HG03469 (cell line): ENCODE results near the gene PIK3AP1.
"Not testable (repeated sequence)": the region's sequence is repeated elsewhere in the genome, so short reads cannot be mapped to it uniquely, and the experiment has no call there.

ENCODE experiments used
- ATAC-seq: cut with Tn5 transposase; IDR thresholded peaks from one replicate; pipeline ENCODE4 v1.9.1; 2021; ENCODE audit warnings: mild to moderate bottlenecking, moderate library complexity, moderate number of reproducible peaks; ENCODE audit not compliant: unreplicated experiment

Gene PIK3AP1, protein sequence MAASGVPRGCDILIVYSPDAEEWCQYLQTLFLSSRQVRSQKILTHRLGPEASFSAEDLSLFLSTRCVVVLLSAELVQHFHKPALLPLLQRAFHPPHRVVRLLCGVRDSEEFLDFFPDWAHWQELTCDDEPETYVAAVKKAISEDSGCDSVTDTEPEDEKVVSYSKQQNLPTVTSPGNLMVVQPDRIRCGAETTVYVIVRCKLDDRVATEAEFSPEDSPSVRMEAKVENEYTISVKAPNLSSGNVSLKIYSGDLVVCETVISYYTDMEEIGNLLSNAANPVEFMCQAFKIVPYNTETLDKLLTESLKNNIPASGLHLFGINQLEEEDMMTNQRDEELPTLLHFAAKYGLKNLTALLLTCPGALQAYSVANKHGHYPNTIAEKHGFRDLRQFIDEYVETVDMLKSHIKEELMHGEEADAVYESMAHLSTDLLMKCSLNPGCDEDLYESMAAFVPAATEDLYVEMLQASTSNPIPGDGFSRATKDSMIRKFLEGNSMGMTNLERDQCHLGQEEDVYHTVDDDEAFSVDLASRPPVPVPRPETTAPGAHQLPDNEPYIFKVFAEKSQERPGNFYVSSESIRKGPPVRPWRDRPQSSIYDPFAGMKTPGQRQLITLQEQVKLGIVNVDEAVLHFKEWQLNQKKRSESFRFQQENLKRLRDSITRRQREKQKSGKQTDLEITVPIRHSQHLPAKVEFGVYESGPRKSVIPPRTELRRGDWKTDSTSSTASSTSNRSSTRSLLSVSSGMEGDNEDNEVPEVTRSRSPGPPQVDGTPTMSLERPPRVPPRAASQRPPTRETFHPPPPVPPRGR

DNA sequence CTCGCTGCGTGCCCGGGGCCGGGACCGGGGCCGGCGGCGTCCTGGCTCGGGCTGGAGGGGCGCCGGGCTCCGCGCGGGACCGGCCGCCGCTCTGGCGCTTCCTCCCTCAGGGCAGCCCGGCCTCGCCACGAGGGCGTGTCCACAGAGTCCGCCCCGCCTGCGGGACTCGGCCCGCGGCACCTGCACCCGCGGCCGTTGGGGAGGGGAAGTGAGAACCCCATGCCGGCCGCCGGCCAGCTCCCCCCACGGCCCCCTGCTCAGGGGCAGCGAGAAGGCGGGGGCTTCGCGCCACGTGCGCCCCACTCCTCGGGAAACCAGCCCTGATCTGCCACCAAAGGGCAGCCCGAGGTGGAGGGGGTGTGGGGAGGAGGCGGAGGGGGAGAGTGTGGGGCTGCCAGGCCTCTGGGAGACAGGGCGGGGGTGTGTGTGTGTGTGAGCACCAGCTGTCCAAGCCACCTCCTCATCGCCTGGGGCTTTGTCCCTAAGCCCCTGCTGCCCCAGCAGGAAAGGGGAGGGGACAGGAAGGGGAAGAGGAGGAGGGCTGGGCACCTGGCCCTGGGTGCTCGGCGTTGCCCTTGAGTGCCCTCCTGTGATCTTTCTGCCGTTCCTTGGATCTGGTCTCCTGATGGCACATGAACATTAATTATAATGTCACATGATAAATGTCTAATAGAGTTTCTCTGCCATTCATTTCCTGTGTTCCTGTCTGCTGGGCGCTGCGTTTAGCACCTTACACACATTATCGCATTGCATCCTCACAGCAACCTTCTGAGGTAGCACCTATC is at the start of gene PIK3AP1:
Gene PIK3AP1, minus strand, starts transcription at position 93 of the 785 bp plus-strand sequence. CDS start 120 bp downstream, outside the sequence.
- ATAC-seq = no peak

DNA sequence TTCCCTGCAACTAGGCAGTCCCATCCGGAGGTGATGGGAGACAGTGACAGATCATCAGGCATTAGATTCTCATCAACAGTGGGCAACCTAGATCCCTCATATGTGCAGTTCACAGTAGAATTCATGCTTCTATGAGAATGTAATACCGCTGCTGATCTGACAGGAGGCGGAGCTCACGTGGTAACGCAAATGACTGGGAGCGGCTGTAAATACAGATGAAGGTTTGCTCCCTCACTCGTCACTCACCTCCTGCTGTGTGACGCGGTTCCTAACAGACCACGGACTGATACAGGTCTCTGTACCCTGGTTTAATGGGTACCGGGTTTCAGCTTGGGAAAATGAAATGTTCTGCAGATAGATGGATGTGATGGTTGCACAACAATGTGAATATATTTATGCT is 47.8 kb upstream of the PIK3AP1 start:
- ATAC-seq = no peak

DNA sequence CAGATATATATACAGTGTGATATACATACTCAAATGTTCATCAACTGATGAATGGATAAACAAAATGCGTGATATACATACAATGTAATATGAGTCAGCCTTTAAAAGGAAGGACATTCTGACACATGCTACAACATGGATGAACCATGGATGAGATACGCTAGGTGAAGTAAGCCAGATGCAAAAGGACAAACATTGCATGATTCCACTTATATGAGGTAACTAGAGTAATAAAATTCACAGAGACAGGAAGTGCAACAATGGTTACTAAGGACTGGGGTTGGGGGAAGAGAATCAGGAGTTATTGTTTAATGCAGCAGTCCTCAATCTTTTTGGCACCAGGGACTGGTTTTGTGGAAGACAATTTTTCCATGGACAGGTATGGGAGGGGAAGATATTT is 47.3 kb upstream of the PIK3AP1 start:
- no peak for ATAC-seq

DNA sequence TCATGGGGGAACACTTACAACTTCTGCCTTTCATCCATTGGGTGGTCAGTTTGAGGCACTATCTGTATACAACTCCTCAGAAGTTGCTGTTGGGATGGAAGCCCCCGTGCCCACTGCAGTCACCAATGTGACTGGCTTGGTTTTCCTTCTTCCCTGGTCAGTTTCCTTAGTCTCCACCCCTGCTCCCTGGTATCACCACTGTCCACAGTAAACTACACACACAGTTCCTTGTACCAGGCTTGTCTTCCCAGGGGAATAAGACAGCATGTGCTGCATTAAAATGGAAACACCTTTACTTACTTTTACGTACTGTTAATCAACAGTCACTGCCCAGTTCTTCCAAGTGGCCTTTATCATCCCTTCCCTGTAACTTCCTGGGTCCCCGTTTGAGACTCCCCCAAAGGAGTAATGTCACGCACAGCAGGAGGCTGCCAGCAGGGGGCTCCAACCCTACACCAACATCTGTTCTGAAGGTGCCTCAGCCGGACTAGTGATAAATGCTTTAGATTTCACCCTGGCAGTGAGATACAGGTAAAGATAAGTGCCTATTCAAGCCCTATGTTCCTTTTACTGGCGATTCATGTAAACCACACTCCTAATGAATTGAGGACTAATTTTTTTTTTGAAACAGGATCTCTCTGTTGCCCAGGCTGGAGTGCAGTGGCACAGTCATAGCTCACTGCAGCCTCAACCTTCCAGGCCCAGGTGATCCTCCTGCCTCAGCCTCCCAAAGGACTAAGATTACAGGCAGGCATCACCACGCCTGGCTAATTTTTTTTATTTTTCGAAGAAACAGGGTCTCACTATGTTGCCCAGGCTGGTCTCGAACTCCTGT is 45.3 kb upstream of the PIK3AP1 start:
- no peak for ATAC-seq

DNA sequence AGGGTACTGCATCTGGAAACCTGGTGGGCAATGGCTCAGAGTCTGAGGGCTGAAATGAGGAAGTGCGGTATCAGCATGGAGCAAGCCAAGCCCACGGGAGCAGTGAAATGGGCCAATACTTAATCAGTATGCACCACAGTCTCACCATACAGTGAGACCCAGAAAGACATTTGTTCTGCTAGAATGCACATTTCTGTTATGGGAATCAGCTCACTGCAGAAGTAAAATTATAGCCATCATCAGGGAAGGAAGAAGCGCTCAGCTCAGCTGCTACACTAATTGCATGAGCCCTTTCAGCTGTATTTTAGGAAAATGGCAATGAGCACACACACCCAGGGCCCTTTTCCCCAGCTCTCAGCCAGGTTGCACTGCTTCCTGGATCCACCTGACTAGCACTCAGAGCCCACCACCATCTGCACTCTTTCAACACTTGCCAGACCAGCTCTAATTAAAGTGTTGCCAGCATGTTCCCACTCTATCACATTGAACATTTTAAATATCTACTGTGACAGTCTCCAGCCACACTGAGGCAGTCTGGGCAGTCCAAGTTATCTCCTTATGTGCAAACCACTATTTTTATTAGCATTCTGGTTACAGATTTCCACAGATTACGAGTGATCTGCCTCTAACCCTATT is 44.2 kb upstream of the PIK3AP1 start:
- ATAC-seq = no peak

DNA sequence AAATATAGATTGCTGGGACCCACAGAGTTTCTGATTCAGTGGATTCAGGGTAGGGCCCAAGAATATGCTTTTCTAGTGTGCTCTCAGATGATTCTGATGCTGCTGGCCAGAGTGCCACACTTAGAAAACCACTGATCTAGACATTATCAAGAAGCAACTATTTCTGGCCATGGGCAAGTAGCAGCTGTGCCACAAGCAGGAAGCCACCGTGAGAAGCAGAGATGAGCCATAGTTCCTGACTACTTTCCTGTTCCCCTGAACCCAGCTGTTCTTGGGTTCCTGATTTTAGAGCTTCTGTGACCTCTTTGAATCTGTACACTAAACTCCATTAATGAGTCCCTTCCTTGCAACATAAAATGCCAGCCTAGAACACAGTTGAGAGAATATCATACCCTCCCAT is 38.1 kb upstream of the PIK3AP1 start:
- peak; percentile 77 for ATAC-seq

DNA sequence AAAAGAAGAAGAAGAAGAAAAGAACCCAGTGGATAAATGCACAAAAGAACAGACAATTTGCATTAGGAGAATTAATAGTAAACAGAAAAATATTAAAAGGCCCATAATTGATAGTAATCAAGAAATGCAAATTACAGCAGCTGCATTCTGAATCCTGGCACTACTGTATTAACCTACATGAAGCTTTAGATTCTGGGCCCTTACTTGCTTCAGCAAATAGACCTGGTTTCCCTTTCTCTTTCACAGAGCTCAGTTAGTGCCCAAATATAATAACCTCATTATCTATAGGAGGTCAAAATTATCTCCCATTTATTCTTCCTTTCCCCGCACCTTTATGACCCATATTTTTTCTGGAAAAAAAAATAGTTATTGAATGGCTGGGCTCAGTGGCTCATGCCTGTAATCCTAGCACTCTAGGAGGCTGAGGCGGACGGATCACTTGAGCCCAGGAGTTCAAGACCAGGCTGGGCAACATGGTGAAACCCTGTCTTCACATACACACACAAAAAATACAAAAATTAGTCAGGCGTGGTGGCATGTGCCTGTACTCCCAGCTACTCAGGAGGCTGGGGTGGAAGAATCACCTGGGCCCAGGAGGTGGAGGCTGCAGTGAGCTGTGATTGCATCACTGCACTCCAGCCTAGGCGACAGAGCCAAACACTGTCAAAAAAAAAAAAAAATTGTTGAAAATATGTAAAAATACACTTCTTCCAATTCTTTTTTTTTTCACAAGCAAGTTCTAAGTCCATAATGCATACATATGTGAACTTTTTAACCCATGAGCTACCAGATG is 36.0 kb upstream of the PIK3AP1 start:
- ATAC-seq = no peak

DNA sequence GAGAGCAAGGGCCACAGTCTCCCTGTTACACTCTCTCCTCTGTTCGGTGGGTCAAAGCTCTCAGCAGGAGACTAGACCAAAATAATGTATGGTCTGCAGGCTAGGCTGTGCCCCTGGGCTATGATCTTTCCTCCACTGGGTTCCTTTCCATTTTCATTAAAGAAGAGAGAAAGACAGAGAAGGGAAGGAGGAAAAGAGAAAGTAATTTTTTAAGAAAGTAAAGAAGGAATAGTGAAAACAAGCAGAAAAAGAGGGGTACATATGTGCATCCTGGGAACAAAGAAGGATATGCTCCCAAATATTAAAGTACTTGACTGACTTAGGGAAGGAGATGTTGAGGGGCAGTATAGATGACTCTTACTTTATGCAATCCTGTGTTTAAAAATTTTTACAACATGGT is 33.6 kb upstream of the PIK3AP1 start:
- ATAC-seq = no peak

DNA sequence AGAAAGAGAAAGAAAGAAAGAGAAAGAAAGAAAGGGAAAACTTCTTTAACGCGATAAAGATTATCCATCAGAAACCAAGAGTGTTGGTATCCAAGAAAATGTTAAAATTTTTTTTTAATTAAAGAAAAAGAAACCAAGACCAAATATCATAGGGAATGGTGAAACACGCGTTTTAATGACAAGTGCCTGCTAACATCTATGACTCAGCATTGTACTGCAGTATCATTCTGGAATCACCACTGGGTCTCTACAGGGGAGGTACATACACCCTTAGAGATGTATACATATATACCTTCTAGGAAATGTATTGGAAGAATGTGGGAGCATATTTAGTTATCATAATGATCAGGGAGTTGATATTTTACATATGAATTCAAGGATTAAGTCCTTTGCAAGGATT is 32.1 kb upstream of the PIK3AP1 start:
- no peak for ATAC-seq

DNA sequence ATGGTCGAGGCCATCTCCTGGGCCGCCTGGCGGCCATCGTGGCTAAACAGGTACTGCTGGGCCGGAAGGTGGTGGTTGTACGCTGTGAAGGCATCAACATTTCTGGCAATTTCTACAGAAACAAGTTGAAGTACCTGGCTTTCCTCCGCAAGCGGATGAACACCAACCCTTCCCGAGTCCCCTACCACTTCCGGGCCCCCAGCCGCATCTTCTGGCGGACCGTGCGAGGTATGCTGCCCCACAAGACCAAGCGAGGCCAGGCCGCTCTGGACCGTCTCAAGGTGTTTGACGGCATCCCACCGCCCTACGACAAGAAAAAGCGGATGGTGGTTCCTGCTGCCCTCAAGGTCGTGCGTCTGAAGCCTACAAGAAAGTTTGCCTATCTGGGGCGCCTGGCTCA is 30.0 kb upstream of the PIK3AP1 start:
- ATAC-seq = not testable (repeated sequence)

DNA sequence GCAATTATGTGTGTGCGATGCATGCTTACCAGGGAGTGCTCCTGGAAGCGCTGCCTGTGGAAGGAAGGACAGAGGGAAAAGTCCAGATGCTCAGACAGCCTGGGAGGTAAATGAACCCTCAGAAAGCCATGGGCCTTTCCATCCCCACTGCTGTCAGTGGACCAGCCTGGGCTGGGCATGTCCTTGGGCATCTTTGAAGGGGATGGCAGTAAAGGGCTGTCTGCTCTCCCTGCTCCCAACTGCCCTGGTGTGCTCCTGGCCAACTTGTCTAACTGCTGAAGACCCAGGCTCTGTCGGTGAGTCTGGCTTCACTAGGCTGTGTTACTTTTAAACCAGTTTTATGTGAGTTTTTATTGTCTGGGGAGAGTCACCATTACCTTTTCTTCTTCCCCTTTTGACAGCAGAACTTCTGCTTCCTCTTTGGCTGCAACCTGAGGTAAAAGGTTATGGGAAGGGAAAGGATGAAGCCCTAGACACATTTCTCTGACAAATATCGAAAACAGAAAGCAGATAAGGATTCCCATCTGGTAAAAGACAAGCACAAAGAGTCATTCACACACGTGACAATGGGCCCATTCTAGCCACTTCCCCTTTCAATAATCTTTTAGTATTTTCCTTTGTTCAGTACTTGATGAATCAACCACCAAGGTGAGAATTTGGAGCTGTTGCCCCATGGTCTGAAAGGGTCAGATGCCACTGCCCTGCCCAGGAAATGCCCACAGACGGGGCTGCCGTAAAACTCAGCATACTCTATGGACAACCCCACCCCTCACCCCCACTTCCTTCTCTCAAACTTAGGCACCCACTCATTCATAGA is 27.6 kb upstream of the PIK3AP1 start:
- peak; percentile 88 for ATAC-seq

DNA sequence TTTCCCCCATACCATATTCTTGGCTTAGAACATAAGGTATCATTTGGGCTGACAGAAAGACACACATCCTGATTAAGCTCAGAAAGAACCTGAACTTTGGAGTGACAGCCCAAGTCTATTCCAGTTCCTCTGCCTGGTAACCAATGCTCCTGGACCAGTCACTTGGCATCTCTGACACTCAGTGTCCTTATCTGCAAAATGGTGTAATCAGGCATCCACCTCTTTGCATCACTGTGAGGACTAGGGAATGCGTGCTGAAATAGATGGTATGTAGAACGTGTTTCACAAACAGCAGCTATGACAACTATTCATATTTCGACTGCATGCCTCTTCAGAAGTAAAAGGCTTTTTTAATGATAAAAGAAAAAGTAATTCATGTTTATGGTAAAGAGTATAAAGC is 26.2 kb upstream of the PIK3AP1 start:
- no peak for ATAC-seq

DNA sequence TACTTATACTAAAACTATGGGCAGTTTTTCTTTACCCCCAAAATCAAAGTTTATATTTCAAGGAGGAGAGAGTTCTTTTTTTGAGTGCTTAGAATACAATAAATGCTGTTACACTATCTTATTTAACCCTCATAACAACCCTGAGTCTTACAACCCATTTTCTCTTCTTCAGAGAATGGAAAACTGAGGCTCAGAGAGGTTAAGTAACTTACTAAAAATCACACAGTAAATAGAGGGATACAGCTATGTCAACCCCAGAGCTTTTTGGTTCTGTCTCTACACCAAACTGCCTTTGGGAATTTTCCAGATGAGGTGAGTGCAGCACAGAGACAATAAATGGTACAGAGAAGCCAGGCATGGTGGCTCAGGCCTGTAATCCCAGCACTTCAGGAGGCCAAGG is 25.6 kb upstream of the PIK3AP1 start:
- no peak for ATAC-seq

DNA sequence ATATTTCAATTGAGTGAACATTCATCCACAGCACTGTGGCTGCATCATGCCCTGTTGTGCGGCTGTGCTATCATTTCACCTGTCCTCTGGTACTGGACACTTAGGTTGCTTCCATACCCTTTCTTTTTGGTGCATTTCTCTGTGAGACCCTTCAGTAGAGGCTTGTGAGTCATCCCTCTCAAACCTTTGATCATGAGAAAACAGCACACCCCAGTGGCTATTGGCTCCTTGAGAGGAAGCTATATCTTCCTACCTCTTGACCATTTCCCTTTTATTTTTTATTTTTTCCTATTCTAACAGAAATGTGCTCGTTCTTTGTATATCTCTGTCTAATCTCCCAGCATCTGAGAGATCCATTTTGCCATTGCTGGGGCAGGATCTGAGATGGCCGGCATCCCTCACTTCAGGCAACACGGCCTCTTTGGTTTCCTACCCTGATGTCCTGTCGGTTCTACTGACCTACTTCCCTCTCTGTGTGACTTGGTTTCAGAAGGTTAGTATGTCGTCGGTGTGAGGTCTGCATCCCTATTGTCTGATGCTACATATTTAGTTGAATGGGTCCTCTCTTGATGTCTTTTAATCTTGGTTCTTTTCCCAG is 23.8 kb upstream of the PIK3AP1 start:
- ATAC-seq = no peak

DNA sequence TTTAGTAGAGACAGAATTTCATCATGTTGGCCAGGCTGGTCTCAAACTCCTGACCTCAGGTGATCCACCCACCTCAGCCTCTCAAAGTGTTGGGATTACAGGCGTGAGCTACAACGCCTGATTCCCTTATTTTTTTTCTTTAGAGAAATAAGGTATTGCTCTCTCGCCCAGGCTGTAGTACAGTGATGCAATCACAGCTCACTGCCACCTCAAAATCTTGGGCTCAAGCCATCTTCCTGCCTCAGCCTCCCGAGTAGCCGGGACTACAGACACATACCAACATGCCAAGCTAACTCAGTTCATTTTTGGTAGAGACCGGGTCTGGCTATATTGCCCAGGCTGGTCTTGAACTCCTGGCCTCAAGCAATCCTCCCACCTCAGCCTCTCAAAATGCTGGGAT is 21.2 kb upstream of the PIK3AP1 start:
- not testable (repeated sequence) for ATAC-seq

DNA sequence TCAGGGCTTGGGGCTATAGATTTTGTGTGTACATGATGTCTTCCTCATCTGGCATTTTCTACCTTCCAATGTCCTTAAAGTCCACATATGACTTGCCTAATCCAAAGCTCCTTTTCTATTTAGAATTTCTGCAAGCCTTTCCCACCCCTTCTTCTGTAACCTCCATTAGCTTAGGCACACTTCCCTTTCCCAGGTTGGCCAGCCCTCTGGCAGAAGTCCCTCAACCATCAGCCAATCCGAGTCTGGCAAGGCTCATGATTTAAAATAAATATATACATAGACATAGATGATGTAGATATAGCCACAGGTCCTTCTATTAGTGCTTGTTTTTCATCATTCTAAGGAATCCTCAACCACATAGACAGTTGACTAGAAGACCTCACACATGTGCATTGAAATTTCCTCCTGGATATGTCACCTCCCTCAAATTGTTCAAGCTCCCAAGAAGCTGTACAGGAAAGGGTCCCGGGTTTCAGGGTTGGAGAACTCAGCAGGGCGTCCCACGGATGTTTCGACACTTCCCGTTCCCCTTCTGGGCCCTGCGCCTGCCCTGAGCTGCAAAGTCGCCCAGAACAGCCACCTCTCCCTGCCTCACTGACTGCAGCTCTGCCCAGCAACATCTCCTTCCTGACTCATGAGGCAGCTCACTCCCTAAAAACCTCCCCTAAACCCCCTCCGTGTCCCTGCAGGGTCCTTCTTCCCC is 20.4 kb upstream of the PIK3AP1 start:
- no peak for ATAC-seq

DNA sequence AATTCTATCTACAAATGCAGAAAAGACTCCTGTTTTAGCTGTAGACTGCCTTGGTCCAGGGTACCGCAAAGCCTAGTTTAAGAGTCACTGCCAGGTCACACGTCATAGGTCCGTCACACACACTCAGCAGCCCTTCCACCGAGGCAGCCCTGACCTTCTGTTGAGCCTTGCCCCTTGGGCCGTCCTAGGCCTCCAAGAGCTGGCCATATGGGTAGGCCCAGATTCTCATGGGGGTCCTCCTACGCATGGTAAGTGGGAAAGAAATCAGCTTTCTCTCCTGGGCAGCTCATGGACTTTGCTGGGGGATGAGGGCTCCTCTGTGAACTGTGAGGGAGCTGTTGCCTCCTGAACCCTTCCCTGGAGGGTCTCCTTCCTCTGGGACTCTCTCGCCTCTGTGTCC is 19.8 kb upstream of the PIK3AP1 start:
- no peak for ATAC-seq
